ENCODE measurements around the gene CLDN14.

GRCh38 chr21:36508948-36509347 is 29.0 kb upstream of the CLDN14 start:
- TF ChIP-seq, protein P1, sequence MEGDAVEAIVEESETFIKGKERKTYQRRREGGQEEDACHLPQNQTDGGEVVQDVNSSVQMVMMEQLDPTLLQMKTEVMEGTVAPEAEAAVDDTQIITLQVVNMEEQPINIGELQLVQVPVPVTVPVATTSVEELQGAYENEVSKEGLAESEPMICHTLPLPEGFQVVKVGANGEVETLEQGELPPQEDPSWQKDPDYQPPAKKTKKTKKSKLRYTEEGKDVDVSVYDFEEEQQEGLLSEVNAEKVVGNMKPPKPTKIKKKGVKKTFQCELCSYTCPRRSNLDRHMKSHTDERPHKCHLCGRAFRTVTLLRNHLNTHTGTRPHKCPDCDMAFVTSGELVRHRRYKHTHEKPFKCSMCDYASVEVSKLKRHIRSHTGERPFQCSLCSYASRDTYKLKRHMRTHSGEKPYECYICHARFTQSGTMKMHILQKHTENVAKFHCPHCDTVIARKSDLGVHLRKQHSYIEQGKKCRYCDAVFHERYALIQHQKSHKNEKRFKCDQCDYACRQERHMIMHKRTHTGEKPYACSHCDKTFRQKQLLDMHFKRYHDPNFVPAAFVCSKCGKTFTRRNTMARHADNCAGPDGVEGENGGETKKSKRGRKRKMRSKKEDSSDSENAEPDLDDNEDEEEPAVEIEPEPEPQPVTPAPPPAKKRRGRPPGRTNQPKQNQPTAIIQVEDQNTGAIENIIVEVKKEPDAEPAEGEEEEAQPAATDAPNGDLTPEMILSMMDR (IDR thresholded peaks at IDR 0.05) = no peak
- TF ChIP-seq POLR2A (IDR thresholded peaks at IDR 0.05) (no peak), EP300 (IDR thresholded peaks at IDR 0.05) (no peak)
